Ishikawa (cell line): ENCODE results near the gene GRID1.

Source experiments
- CEBPB ChIP-seq: IDR thresholded peaks from 2 replicates; pipeline ENCODE4 v1.6.1; 2012
- CREB1 ChIP-seq: IDR thresholded peaks from 2 replicates; pipeline ENCODE4 v1.6.1; 2012; ENCODE audit warnings: low read depth
- EGR1 ChIP-seq: IDR thresholded peaks from 2 replicates; pipeline ENCODE4 v1.6.1; 2012
- EP300 ChIP-seq: IDR thresholded peaks from 2 replicates; pipeline ENCODE4 v1.6.1; 2012; ENCODE audit warnings: borderline replicate concordance
- FOXM1 ChIP-seq: IDR thresholded peaks from 2 replicates; pipeline ENCODE4 v1.6.1; 2012; ENCODE audit warnings: low read depth, borderline replicate concordance
- MAX ChIP-seq: IDR thresholded peaks from 2 replicates; pipeline ENCODE4 v1.6.1; 2012
- NFIC ChIP-seq: IDR thresholded peaks from 2 replicates; pipeline ENCODE4 v1.6.1; 2012
- RAD21 ChIP-seq: IDR thresholded peaks from 2 replicates; pipeline ENCODE4 v1.6.1; 2012; ENCODE audit warnings: low read depth
- REST ChIP-seq: IDR thresholded peaks from 2 replicates; pipeline ENCODE4 v1.6.1; 2012; ENCODE audit warnings: low read depth, mild to moderate bottlenecking
- TCF12 ChIP-seq: IDR thresholded peaks from 2 replicates; pipeline ENCODE4 v1.6.1; 2012; ENCODE audit warnings: low read depth
- TEAD4 ChIP-seq: IDR thresholded peaks from 2 replicates; pipeline ENCODE4 v1.6.1; 2012
- USF1 ChIP-seq: IDR thresholded peaks from 2 replicates; pipeline ENCODE4 v1.6.1; 2012
- YY1 ChIP-seq: IDR thresholded peaks from 2 replicates; pipeline ENCODE4 v1.6.1; 2012; ENCODE audit warnings: low read depth

- TF ChIP-seq EP300: no peak
- no peak for TF ChIP-seq EGR1
- TF ChIP-seq USF1: no peak
- no peak for TF ChIP-seq MAX
- no peak for TF ChIP-seq CREB1
- TF ChIP-seq TEAD4: no peak
- TF ChIP-seq CEBPB: no peak
- TF ChIP-seq REST: no peak
- TF ChIP-seq YY1: no peak
- TF ChIP-seq TCF12: no peak
- TF ChIP-seq RAD21: no peak
- no peak for TF ChIP-seq FOXM1
- no peak for TF ChIP-seq NFIC
Measured at GRCh38 chr10:86377797-86378146, 11.2 kb upstream of the GRID1 start.
